HG03045 (cell line): ENCODE data around the gene SLC39A6.
"Not testable (repeated sequence)": the region's sequence is repeated elsewhere in the genome, so short reads cannot be mapped to it uniquely, and the experiment has no call there.

Experiments
- ATAC-seq: cut with Tn5 transposase; IDR thresholded peaks from one replicate; pipeline ENCODE4 v1.9.1; 2021; ENCODE audit warnings: mild to moderate bottlenecking, moderate library complexity; ENCODE audit not compliant: unreplicated experiment

Gene SLC39A6

GRCh38 chr18:36129300-36130038 lies at the start of gene SLC39A6, which contains the start of gene ELP2:
Gene SLC39A6 (minus strand): TSS chr18:36129340. CDS start chr18:36127007, 2,333 bp downstream.
Gene ELP2 (plus strand): TSS chr18:36129899. CDS start chr18:36129934, 35 bp downstream.
- ATAC-seq: peak; percentile 93

GRCh38 chr18:36177913-36178312 lies 48.8 kb upstream of the SLC39A6 start:
- no peak for ATAC-seq

GRCh38 chr18:36176711-36177110 lies 47.6 kb upstream of the SLC39A6 start:
- no peak for ATAC-seq

- no peak for ATAC-seq
These were observed 47.0 kb upstream of the SLC39A6 start for GRCh38 chr18:36176177-36176584.

GRCh38 chr18:36175481-36175880 lies 46.3 kb upstream of the SLC39A6 start:
- ATAC-seq: no peak

GRCh38 chr18:36169938-36170337 lies 40.8 kb upstream of the SLC39A6 start:
- ATAC-seq: no peak

- ATAC-seq: not testable (repeated sequence)
These were observed 39.2 kb upstream of the SLC39A6 start for GRCh38 chr18:36168296-36168695.

GRCh38 chr18:36167692-36168218 lies 38.6 kb upstream of the SLC39A6 start:
- ATAC-seq: no peak

GRCh38 chr18:36162981-36163380 lies 33.8 kb upstream of the SLC39A6 start:
- ATAC-seq: no peak

GRCh38 chr18:36160959-36161371 lies 31.8 kb upstream of the SLC39A6 start:
- no peak for ATAC-seq

- ATAC-seq: no peak
These were observed 29.2 kb upstream of the SLC39A6 start for GRCh38 chr18:36158266-36158867.

- ATAC-seq: no peak
These were observed 28.3 kb upstream of the SLC39A6 start for GRCh38 chr18:36157441-36157840.

- ATAC-seq: no peak
These were observed 27.0 kb upstream of the SLC39A6 start for GRCh38 chr18:36155851-36156757.

- ATAC-seq: no peak
These were observed 24.6 kb upstream of the SLC39A6 start for GRCh38 chr18:36153771-36154170.

GRCh38 chr18:36153203-36153602 lies 24.1 kb upstream of the SLC39A6 start:
- ATAC-seq: no peak

GRCh38 chr18:36152781-36153180 lies 23.6 kb upstream of the SLC39A6 start:
- no peak for ATAC-seq

GRCh38 chr18:36149514-36150289 lies 20.6 kb upstream of the SLC39A6 start:
- ATAC-seq: peak; percentile 84

GRCh38 chr18:36143391-36143790 lies 14.3 kb upstream of the SLC39A6 start:
- ATAC-seq: no peak

- ATAC-seq: no peak
These were observed 13.6 kb upstream of the SLC39A6 start for GRCh38 chr18:36142751-36143150.

GRCh38 chr18:36141576-36141975 lies 12.4 kb upstream of the SLC39A6 start:
- ATAC-seq: no peak
